ENCODE measurements around the gene UGT1A10.
A peak's percentile ranks its signal among the peaks of the same experiment; 100 is the strongest.

The UGT1A10 gene

DNA sequence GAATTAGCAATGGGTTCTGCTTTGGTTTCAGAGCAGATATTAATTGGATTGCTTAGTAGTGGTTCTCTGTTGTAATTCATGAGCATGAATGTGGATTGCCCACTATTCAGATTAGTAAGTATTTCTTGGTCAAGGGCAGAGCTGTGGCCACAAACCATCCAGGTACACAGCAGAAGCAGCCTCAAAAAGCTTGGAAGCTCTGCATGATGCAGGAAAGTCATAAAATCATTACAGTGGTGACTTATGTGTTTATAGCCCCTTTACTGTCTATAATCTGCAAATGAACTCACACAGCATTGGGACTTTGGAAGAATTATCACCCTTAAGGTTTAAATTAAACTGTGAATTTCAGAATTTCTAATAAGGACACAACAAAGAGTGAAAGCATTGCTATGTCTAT is 121.9 kb downstream of the UGT1A10 start:
- Histone ChIP-seq H3K36me3 (ENCODE audit: insufficient read depth, low read length) (no peaks in the 10 kb centered on the region), H3K4me3 (ENCODE audit: low read depth, low read length) (no peak overlapping the region), H3K79me2 (ENCODE audit: control insufficient read depth, insufficient read depth, low read length, unreplicated experiment) (no peaks in the 10 kb centered on the region), H3K27me3 (ENCODE audit: insufficient read depth, low read length) (peaks cover 8% of the 10 kb centered on the region; the same call in 1 of the 2 replicates), H3K27ac (ENCODE audit: low read depth, low read length) (no peak overlapping the region), H2AFZ (ENCODE audit: low read length, unreplicated experiment) (no peak overlapping the region), H3K4me1 (ENCODE audit: control insufficient read depth, insufficient read depth, low read length, unreplicated experiment) (no peaks in the 10 kb centered on the region)

DNA sequence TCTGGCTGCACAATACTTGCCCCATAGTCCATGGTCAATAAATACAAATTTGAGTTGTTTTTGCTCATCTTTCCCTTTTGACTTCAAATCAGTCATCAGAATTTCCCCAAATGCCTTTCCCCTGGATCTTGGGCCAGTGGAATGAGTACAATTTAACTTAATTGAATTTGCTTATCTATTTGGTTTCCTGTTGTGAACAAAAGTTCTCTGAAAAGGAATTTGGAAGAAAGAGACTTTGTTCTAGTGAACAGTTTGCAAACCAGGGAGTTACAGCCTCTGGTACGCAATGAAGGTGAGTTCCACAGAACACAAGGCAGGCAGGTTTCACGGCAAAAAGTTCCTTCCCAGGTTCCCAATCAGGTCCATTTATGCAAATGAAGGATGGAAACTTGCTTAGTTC is 122.6 kb downstream of the UGT1A10 start:
- Histone ChIP-seq H3K4me1 (ENCODE audit: control insufficient read depth, insufficient read depth, low read length, unreplicated experiment) (peaks cover 3% of the 10 kb centered on the region), H3K79me2 (ENCODE audit: control insufficient read depth, insufficient read depth, low read length, unreplicated experiment) (no peaks in the 10 kb centered on the region), H3K27me3 (ENCODE audit: insufficient read depth, low read length) (peaks cover 2% of the 10 kb centered on the region; the same call in 1 of the 2 replicates), H3K27ac (ENCODE audit: low read depth, low read length) (no peak overlapping the region), H2AFZ (ENCODE audit: low read length, unreplicated experiment) (no peak overlapping the region), H3K36me3 (ENCODE audit: insufficient read depth, low read length) (no peaks in the 10 kb centered on the region), H3K4me3 (ENCODE audit: low read depth, low read length) (no peak overlapping the region)

DNA sequence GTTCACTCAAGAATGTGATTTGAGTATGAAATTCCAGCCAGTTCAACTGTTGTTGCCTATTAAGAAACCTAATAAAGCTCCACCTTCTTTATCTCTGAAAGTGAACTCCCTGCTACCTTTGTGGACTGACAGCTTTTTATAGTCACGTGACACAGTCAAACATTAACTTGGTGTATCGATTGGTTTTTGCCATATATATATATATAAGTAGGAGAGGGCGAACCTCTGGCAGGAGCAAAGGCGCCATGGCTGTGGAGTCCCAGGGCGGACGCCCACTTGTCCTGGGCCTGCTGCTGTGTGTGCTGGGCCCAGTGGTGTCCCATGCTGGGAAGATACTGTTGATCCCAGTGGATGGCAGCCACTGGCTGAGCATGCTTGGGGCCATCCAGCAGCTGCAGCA is 123.8 kb downstream of the UGT1A10 start, which contains the start of gene UGT1A1:
Gene UGT1A1, plus strand, starts transcription at position 228 of the 400 bp plus-strand sequence. Its CDS starts 18 bp downstream, at position 246.
- Histone ChIP-seq H3K27ac (ENCODE audit: low read depth, low read length) (no peak within 1 kb of the TSS), H3K79me2 (ENCODE audit: control insufficient read depth, insufficient read depth, low read length, unreplicated experiment) (no peaks in the 10 kb centered on the region), H2AFZ (ENCODE audit: low read length, unreplicated experiment) (no peak within 1 kb of the TSS), H3K36me3 (ENCODE audit: insufficient read depth, low read length) (no peaks in the 10 kb centered on the region), H3K4me1 (ENCODE audit: control insufficient read depth, insufficient read depth, low read length, unreplicated experiment) (peaks cover 14% of the 10 kb centered on the region), H3K4me3 (ENCODE audit: low read depth, low read length) (no peak within 1 kb of the TSS), H3K27me3 (ENCODE audit: insufficient read depth, low read length) (no peaks in the 10 kb centered on the region)

GRCh38 chr2:233761040-233761769 is 125.0 kb downstream of the UGT1A10 start:
- Histone ChIP-seq H3K4me1 (ENCODE audit: control insufficient read depth, insufficient read depth, low read length, unreplicated experiment) (peaks cover 14% of the 10 kb centered on the region), H2AFZ (ENCODE audit: low read length, unreplicated experiment) (no peak overlapping the region), H3K79me2 (ENCODE audit: control insufficient read depth, insufficient read depth, low read length, unreplicated experiment) (no peaks in the 10 kb centered on the region), H3K36me3 (ENCODE audit: insufficient read depth, low read length) (no peaks in the 10 kb centered on the region), H3K4me3 (ENCODE audit: low read depth, low read length) (no peak overlapping the region), H3K27me3 (ENCODE audit: insufficient read depth, low read length) (no peaks in the 10 kb centered on the region), H3K27ac (ENCODE audit: low read depth, low read length) (no peak overlapping the region)

DNA sequence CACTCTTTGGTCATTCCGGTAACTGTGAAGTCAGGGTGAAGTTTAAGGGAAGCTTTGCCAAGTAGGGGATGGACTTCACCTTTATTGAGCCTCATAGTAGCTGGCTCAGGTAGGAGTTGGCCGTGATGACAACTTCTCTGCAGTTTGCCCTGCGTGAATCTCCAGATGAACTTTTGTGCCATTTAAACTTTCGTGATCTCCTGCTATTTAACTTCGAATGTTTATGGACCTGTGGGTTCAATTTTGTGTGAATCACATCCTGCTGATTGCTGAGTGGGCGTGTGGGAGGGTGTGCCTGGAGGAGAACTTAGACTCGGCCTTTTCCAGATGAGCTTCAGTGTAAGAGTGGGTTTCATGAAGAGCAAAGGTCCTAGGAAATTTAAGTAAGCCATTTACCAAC is 128.0 kb downstream of the UGT1A10 start:
- no peaks in the 10 kb centered on the region for H3K36me3 ChIP-seq (ENCODE audit: insufficient read depth, low read length)
- H3K27me3 ChIP-seq (ENCODE audit: insufficient read depth, low read length) = no peaks in the 10 kb centered on the region
- no peaks in the 10 kb centered on the region for H3K79me2 ChIP-seq (ENCODE audit: control insufficient read depth, insufficient read depth, low read length, unreplicated experiment)
- H3K4me1 ChIP-seq (ENCODE audit: control insufficient read depth, insufficient read depth, low read length, unreplicated experiment) = peaks cover 14% of the 10 kb centered on the region
- H2AFZ ChIP-seq (ENCODE audit: low read length, unreplicated experiment) = peak overlapping the region; percentile 91
- no peak overlapping the region for H3K4me3 ChIP-seq (ENCODE audit: low read depth, low read length)
- peak overlapping the region; percentile 29 for H3K27ac ChIP-seq (ENCODE audit: low read depth, low read length)

- H3K36me3 ChIP-seq (ENCODE audit: insufficient read depth, low read length) = no peaks in the 10 kb centered on the region
- H2AFZ ChIP-seq (ENCODE audit: low read length, unreplicated experiment) = peak overlapping the region; percentile 91
- peak overlapping the region; percentile 29 for H3K27ac ChIP-seq (ENCODE audit: low read depth, low read length)
- no peaks in the 10 kb centered on the region for H3K27me3 ChIP-seq (ENCODE audit: insufficient read depth, low read length)
- peaks cover 14% of the 10 kb centered on the region for H3K4me1 ChIP-seq (ENCODE audit: control insufficient read depth, insufficient read depth, low read length, unreplicated experiment)
- H3K79me2 ChIP-seq (ENCODE audit: control insufficient read depth, insufficient read depth, low read length, unreplicated experiment) = no peaks in the 10 kb centered on the region
- H3K4me3 ChIP-seq (ENCODE audit: low read depth, low read length) = no peak overlapping the region
Measured at GRCh38 chr2:233764761-233765160, 128.5 kb downstream of the UGT1A10 start.

DNA sequence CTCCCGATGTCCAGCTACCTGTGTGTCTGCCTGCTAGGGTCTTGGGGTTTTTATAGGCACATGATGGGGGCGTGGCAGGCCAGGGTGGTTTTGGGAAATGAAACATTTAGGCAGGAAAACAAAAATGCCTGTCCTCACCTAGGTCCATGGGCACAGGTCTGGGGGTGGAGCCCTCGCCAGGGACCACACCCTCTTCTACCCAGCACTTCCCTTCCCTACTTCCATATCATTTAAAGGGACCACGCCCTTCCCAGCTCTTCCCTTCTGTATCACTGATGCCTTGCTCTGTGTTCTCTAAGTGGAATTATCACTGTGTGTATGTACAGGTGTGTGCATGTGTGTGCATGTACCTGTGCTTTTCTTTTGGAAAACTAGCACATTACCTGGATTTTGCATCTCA is 130.2 kb downstream of the UGT1A10 start:
- no peak overlapping the region for H3K4me3 ChIP-seq (ENCODE audit: low read depth, low read length)
- no peaks in the 10 kb centered on the region for H3K27me3 ChIP-seq (ENCODE audit: insufficient read depth, low read length)
- H3K27ac ChIP-seq (ENCODE audit: low read depth, low read length) = no peak overlapping the region
- peaks cover 14% of the 10 kb centered on the region for H3K4me1 ChIP-seq (ENCODE audit: control insufficient read depth, insufficient read depth, low read length, unreplicated experiment)
- H2AFZ ChIP-seq (ENCODE audit: low read length, unreplicated experiment) = no peak overlapping the region
- H3K36me3 ChIP-seq (ENCODE audit: insufficient read depth, low read length) = no peaks in the 10 kb centered on the region
- no peaks in the 10 kb centered on the region for H3K79me2 ChIP-seq (ENCODE audit: control insufficient read depth, insufficient read depth, low read length, unreplicated experiment)

- H3K36me3 ChIP-seq (ENCODE audit: insufficient read depth, low read length) = no peaks in the 10 kb centered on the region
- no peaks in the 10 kb centered on the region for H3K27me3 ChIP-seq (ENCODE audit: insufficient read depth, low read length)
- no peak overlapping the region for H2AFZ ChIP-seq (ENCODE audit: low read length, unreplicated experiment)
- H3K27ac ChIP-seq (ENCODE audit: low read depth, low read length) = no peak overlapping the region
- H3K4me1 ChIP-seq (ENCODE audit: control insufficient read depth, insufficient read depth, low read length, unreplicated experiment) = peaks cover 14% of the 10 kb centered on the region
- no peaks in the 10 kb centered on the region for H3K79me2 ChIP-seq (ENCODE audit: control insufficient read depth, insufficient read depth, low read length, unreplicated experiment)
- H3K4me3 ChIP-seq (ENCODE audit: low read depth, low read length) = no peak overlapping the region
Measured at GRCh38 chr2:233768076-233768475, 131.8 kb downstream of the UGT1A10 start.

GRCh38 chr2:233769260-233769659 is 133.0 kb downstream of the UGT1A10 start:
- no peak overlapping the region for H2AFZ ChIP-seq (ENCODE audit: low read length, unreplicated experiment)
- no peaks in the 10 kb centered on the region for H3K79me2 ChIP-seq (ENCODE audit: control insufficient read depth, insufficient read depth, low read length, unreplicated experiment)
- peaks cover 7% of the 10 kb centered on the region for H3K4me1 ChIP-seq (ENCODE audit: control insufficient read depth, insufficient read depth, low read length, unreplicated experiment)
- no peaks in the 10 kb centered on the region for H3K27me3 ChIP-seq (ENCODE audit: insufficient read depth, low read length)
- H3K27ac ChIP-seq (ENCODE audit: low read depth, low read length) = no peak overlapping the region
- H3K36me3 ChIP-seq (ENCODE audit: insufficient read depth, low read length) = no peaks in the 10 kb centered on the region
- H3K4me3 ChIP-seq (ENCODE audit: low read depth, low read length) = no peak overlapping the region

- Histone ChIP-seq H3K36me3 (ENCODE audit: insufficient read depth, low read length) (no peaks in the 10 kb centered on the region), H3K27ac (ENCODE audit: low read depth, low read length) (no peak overlapping the region), H3K27me3 (ENCODE audit: insufficient read depth, low read length) (no peaks in the 10 kb centered on the region), H3K79me2 (ENCODE audit: control insufficient read depth, insufficient read depth, low read length, unreplicated experiment) (no peaks in the 10 kb centered on the region), H2AFZ (ENCODE audit: low read length, unreplicated experiment) (no peak overlapping the region), H3K4me1 (ENCODE audit: control insufficient read depth, insufficient read depth, low read length, unreplicated experiment) (no peaks in the 10 kb centered on the region), H3K4me3 (ENCODE audit: low read depth, low read length) (no peak overlapping the region)
Measured at GRCh38 chr2:233772153-233772552, 135.9 kb downstream of the UGT1A10 start.

- Histone ChIP-seq H2AFZ (ENCODE audit: low read length, unreplicated experiment) (no peak overlapping the region), H3K79me2 (ENCODE audit: control insufficient read depth, insufficient read depth, low read length, unreplicated experiment) (no peaks in the 10 kb centered on the region), H3K27ac (ENCODE audit: low read depth, low read length) (no peak overlapping the region), H3K4me1 (ENCODE audit: control insufficient read depth, insufficient read depth, low read length, unreplicated experiment) (no peaks in the 10 kb centered on the region), H3K36me3 (ENCODE audit: insufficient read depth, low read length) (no peaks in the 10 kb centered on the region), H3K4me3 (ENCODE audit: low read depth, low read length) (no peak overlapping the region), H3K27me3 (ENCODE audit: insufficient read depth, low read length) (no peaks in the 10 kb centered on the region)
Measured at GRCh38 chr2:233772583-233772982, 136.3 kb downstream of the UGT1A10 start.

Measured in ACC112 (cell line).